ENCODE data around the gene MORN3.
"Not testable (repeated sequence)": the region's sequence is repeated elsewhere in the genome, so short reads cannot be mapped to it uniquely, and the experiment has no call there.

MORN3 gene

DNA sequence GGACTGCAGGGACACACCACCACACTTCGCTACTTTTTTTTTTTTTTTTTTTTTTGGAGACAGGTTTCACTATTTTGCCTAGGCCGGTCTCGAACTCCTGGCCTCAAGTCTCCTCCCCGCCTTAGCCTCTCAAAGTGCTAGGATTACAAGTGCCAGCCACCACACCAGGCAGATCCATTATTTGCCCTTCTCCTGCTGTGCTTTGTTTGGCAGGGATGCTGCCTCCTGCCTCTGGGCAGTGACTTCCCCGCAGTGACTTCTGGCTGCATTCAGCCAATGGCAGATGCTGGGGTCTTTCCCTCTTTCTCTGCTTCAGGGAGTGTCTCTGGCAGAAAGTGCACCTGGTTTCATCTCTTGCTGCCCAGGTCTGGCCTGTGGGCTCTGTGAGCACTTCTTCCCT lies 6.7 kb upstream of the MORN3 start:
- Histone ChIP-seq H3K27me3 (ENCODE audit: insufficient read depth, poor library complexity, severe bottlenecking) (no peaks in the 10 kb centered on the region), H3K27ac (replicated peaks) (no peak overlapping the region), H3K4me3 (replicated peaks; ENCODE audit: insufficient read depth, low read length) (no peak overlapping the region)
- TF ChIP-seq, protein P1, sequence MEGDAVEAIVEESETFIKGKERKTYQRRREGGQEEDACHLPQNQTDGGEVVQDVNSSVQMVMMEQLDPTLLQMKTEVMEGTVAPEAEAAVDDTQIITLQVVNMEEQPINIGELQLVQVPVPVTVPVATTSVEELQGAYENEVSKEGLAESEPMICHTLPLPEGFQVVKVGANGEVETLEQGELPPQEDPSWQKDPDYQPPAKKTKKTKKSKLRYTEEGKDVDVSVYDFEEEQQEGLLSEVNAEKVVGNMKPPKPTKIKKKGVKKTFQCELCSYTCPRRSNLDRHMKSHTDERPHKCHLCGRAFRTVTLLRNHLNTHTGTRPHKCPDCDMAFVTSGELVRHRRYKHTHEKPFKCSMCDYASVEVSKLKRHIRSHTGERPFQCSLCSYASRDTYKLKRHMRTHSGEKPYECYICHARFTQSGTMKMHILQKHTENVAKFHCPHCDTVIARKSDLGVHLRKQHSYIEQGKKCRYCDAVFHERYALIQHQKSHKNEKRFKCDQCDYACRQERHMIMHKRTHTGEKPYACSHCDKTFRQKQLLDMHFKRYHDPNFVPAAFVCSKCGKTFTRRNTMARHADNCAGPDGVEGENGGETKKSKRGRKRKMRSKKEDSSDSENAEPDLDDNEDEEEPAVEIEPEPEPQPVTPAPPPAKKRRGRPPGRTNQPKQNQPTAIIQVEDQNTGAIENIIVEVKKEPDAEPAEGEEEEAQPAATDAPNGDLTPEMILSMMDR (IDR thresholded peaks at IDR 0.05; ENCODE audit: insufficient read depth, low read length) = no peak
- TF ChIP-seq POLR2AphosphoS5 (IDR thresholded peaks at IDR 0.05; ENCODE audit: low read depth) (no peak), REST (IDR thresholded peaks at IDR 0.05; ENCODE audit: insufficient replicate concordance, low read depth) (no peak), GABPA (IDR thresholded peaks at IDR 0.05; ENCODE audit: low read depth) (no peak), SPI1 (IDR thresholded peaks at IDR 0.05; ENCODE audit: borderline replicate concordance, low read depth) (no peak)
- no peak for DNase-seq (ENCODE audit: low read depth in 1 of 2, low spot score in 1 of 2)

- TF ChIP-seq, protein P1 (IDR thresholded peaks at IDR 0.05; ENCODE audit: insufficient read depth, low read length) = no peak
- TF ChIP-seq REST (IDR thresholded peaks at IDR 0.05; ENCODE audit: insufficient replicate concordance, low read depth) = no peak
- TF ChIP-seq POLR2AphosphoS5 (IDR thresholded peaks at IDR 0.05; ENCODE audit: low read depth) = no peak
- no peak for TF ChIP-seq SPI1 (IDR thresholded peaks at IDR 0.05; ENCODE audit: borderline replicate concordance, low read depth)
- no peak for TF ChIP-seq GABPA (IDR thresholded peaks at IDR 0.05; ENCODE audit: low read depth)
- Histone ChIP-seq H3K27me3 (ENCODE audit: insufficient read depth, poor library complexity, severe bottlenecking) (no peaks in the 10 kb centered on the region), H3K4me3 (replicated peaks; ENCODE audit: insufficient read depth, low read length) (no peak overlapping the region), H3K27ac (replicated peaks) (peak overlapping the region; percentile 48)
- no peak for DNase-seq (ENCODE audit: low read depth in 1 of 2, low spot score in 1 of 2)
Measured at GRCh38 chr12:121673013-121673511, 3.6 kb upstream of the MORN3 start.

DNA sequence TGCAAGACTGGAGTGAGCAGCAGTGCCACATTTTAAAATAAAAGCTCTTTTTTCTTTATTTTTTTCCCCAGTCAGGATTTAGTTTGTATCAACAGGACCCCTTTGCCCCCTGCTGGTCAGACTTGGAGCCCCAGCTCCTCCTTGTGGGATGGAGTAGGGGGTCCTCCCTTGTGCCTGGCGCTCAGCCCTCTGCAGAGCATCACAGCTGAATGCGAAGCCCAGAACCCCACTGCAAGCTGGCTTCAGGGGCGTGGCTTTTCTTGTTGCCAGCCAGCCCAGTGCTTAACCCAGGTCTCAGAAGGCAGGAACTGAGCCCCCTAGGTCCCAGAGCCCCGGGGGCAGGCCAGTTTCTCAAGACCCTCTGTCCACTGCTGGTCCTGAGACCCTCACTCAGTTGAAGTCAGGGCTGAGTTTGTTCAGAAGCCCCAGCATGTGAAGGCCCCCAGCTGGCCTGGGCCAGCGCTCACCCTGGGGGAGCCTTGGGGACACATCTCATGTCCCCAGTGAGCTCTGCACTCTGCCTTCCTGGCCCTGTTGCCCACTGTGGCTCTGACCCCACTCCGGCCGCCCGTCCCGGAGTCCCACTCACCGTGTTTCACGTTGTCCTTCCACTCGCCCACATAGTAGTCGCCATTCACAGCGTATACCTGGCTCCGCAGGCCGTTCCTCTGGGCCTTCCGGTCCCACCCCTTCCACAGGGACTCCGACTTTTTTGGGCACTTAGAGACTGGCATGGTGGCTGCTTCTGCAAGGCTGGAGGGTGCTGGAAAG lies 519 bp downstream of the MORN3 start:
- no peak overlapping the region for H3K27ac ChIP-seq (replicated peaks)
- DNase-seq (ENCODE audit: low read depth in 1 of 2, low spot score in 1 of 2) = peak in 1 of 2 experiments; percentile 33
- TF ChIP-seq REST (IDR thresholded peaks at IDR 0.05; ENCODE audit: insufficient replicate concordance, low read depth) (no peak), POLR2AphosphoS5 (IDR thresholded peaks at IDR 0.05; ENCODE audit: low read depth) (no peak)
- TF ChIP-seq, protein P1 (IDR thresholded peaks at IDR 0.05; ENCODE audit: insufficient read depth, low read length) = peak; percentile 8

DNA sequence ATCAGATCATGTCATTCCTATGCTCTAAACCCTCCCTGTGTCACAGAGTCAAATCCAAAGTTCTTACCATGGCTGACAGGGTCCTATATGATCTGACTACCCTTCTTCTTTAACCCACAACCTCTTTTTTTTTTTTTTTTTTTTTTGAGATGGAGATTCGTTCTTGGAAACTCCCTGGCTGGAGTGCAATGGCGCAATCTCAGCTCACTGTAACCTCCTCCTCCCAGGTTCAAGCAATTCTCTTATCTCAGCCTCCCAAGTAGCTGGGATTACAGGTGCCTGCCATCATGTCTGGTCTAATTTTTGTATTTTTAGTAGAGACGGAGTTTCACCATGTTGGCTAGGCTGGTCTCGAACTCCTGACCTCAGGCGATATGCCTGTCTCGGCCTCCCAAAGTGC lies 2.6 kb downstream of the MORN3 start:
- H3K27me3 ChIP-seq (ENCODE audit: insufficient read depth, poor library complexity, severe bottlenecking); H3K4me3 ChIP-seq (replicated peaks; ENCODE audit: insufficient read depth, low read length); DNase-seq (ENCODE audit: low read depth in 1 of 2, low spot score in 1 of 2); H3K27ac ChIP-seq (replicated peaks): not testable (repeated sequence)

More for the DNA sequence above, 519 bp downstream of the MORN3 start:
- H3K27me3 ChIP-seq (ENCODE audit: insufficient read depth, poor library complexity, severe bottlenecking) = no peaks in the 10 kb centered on the region
- no peak overlapping the region for H3K4me3 ChIP-seq (replicated peaks; ENCODE audit: insufficient read depth, low read length)

Data from HL-60 (cell line).